ENCODE measurements around the gene CGB1. TPM values are rescaled to one million over a fixed set of nuclear protein-coding genes. Genes with fewer than 3 reads are reported as not detected.

CGB1 gene
- total and polyA plus RNA-seq, 2 of the 13 experiments (the other 11 are each of a cell fraction or from before 2014, with no cell fraction given) = not detected

GRCh38 chr19:48992581-48993174 lies 44.0 kb downstream of the CGB1 start (continued):
- TF ChIP-seq SP2 (CRISPR knock-in tag; IDR thresholded peaks at IDR 0.05) (no peak), FOXP1 (IDR thresholded peaks at IDR 0.05) (no peak), FOXP1 (CRISPR knock-in tag; IDR thresholded peaks at IDR 0.05) (no peak), ZNF484 (CRISPR knock-in tag; IDR thresholded peaks at IDR 0.05; ENCODE audit: borderline replicate concordance, low read depth) (no peak), ZNF260 (CRISPR knock-in tag; IDR thresholded peaks at IDR 0.05; ENCODE audit: borderline replicate concordance, low read depth) (no peak), PCBP2 (optimal IDR thresholded peaks at IDR 0.05; ENCODE audit: low read depth, low read length, poor library complexity, severe bottlenecking) (no peak), KDM3A (CRISPR knock-in tag; IDR thresholded peaks at IDR 0.05; ENCODE audit: low read depth) (no peak), EEA1 (CRISPR knock-in tag; IDR thresholded peaks at IDR 0.05; ENCODE audit: borderline replicate concordance) (no peak), ZNF770 (CRISPR knock-in tag; IDR thresholded peaks at IDR 0.05) (peak; percentile 7; the same call in 1 of the 2 replicates), SRY (CRISPR knock-in tag; IDR thresholded peaks at IDR 0.05) (peak; percentile 64; the same call in 1 of the 2 replicates), RERE (CRISPR knock-in tag; IDR thresholded peaks at IDR 0.05; ENCODE audit: low read depth) (no peak), PHF21A (CRISPR knock-in tag; IDR thresholded peaks at IDR 0.05) (no peak), TP53 (CRISPR knock-in tag; conservative IDR thresholded peaks at IDR 0.05) (no peak), ZNF550 (CRISPR knock-in tag; IDR thresholded peaks at IDR 0.05; ENCODE audit: borderline replicate concordance) (0 out of 2 replicates have a peak, but pooled peaks have one; percentile 44), ZKSCAN1 (IDR thresholded peaks at IDR 0.05; ENCODE audit: low read length) (no peak), HES4 (CRISPR knock-in tag; IDR thresholded peaks at IDR 0.05; ENCODE audit: borderline replicate concordance) (0 out of 2 replicates have a peak, but pooled peaks have one; percentile 22), KDM4B (CRISPR knock-in tag; IDR thresholded peaks at IDR 0.05) (no peak), RXRA (CRISPR knock-in tag; IDR thresholded peaks at IDR 0.05) (no peak), MAX (IDR thresholded peaks at IDR 0.05) (no peak), MIXL1 (CRISPR knock-in tag; IDR thresholded peaks at IDR 0.05) (no peak), KMT2A (CRISPR knock-in tag; IDR thresholded peaks at IDR 0.05) (no peak), ZNF432 (CRISPR knock-in tag; IDR thresholded peaks at IDR 0.05; ENCODE audit: borderline replicate concordance) (no peak), ZNF772 (CRISPR knock-in tag; IDR thresholded peaks at IDR 0.05) (peak; percentile 76; the same call in 1 of the 2 replicates), ZMYM4 (CRISPR knock-in tag; IDR thresholded peaks at IDR 0.05) (no peak), NCOA1 (CRISPR knock-in tag; IDR thresholded peaks at IDR 0.05) (no peak), RELA (CRISPR knock-in tag; IDR thresholded peaks at IDR 0.05) (0 out of 2 replicates have a peak, but pooled peaks have one; percentile 14)
